Fibroblast of pulmonary artery (primary cell): ENCODE data around the gene DEDD.

Experiments used
- DNase-seq: peaks from one replicate; pipeline ENCODE4 v3.0.0-alpha.2; 2010; ENCODE audit warnings: low read depth
- H3K4me3 ChIP-seq: replicated peaks from 2 replicates; pipeline ENCODE4 v1.5.1; 2011; ENCODE audit warnings: low read depth, mild to moderate bottlenecking, control low read depth, low read length, moderate library complexity
- TF ChIP-seq, protein P1 (sequence below): IDR thresholded peaks from 2 replicates; pipeline ENCODE4 v1.5.1; 2011; ENCODE audit warnings: mild to moderate bottlenecking, control low read depth, low read length, inconsistent platforms; ENCODE audit errors: missing control alignments

DEDD gene

DNA sequence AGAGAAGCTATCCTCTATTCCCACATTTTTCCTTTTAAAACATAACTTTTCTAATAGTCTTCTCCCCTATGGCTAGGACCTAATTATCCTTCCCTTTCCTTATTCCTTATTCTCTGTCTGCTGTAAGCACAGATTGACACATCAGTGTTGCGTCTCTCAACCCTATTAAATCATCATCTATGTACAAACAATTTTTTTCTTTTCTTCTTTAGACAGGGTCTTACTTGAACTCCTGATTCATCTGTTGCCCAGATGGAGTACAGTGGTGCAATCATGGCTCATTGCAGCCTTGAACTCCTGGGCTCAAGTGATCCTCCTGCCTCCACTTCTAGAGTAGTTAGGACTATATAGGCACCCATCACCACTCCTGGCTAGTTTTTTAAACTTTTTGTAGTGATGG, 26.0 kb downstream of the DEDD start:
- TF ChIP-seq, protein P1, sequence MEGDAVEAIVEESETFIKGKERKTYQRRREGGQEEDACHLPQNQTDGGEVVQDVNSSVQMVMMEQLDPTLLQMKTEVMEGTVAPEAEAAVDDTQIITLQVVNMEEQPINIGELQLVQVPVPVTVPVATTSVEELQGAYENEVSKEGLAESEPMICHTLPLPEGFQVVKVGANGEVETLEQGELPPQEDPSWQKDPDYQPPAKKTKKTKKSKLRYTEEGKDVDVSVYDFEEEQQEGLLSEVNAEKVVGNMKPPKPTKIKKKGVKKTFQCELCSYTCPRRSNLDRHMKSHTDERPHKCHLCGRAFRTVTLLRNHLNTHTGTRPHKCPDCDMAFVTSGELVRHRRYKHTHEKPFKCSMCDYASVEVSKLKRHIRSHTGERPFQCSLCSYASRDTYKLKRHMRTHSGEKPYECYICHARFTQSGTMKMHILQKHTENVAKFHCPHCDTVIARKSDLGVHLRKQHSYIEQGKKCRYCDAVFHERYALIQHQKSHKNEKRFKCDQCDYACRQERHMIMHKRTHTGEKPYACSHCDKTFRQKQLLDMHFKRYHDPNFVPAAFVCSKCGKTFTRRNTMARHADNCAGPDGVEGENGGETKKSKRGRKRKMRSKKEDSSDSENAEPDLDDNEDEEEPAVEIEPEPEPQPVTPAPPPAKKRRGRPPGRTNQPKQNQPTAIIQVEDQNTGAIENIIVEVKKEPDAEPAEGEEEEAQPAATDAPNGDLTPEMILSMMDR = no peak
- DNase-seq = no peak
- no peak overlapping the region for H3K4me3 ChIP-seq

DNA sequence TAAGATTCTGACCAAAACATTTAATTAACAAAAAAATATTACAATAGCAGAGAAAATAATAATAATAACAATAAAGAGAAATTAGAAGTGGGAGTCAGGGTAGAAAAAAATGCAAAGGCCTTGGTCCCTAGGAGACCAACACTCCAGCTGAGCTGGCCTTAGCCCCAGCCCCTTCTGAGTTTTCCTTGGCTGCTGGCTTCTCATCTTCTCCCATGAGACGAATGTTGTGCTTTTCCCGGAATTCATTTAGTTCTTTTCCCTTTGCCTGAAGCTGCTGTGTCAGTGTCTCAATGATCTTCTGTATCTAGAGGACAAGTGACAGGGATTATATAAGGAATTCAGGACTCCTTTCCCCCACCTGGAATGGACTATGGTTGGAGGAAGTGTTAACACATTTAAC, 31.9 kb downstream of the DEDD start:
- no peak for DNase-seq
- TF ChIP-seq, protein P1 = no peak
- H3K4me3 ChIP-seq = no peak overlapping the region

DNA sequence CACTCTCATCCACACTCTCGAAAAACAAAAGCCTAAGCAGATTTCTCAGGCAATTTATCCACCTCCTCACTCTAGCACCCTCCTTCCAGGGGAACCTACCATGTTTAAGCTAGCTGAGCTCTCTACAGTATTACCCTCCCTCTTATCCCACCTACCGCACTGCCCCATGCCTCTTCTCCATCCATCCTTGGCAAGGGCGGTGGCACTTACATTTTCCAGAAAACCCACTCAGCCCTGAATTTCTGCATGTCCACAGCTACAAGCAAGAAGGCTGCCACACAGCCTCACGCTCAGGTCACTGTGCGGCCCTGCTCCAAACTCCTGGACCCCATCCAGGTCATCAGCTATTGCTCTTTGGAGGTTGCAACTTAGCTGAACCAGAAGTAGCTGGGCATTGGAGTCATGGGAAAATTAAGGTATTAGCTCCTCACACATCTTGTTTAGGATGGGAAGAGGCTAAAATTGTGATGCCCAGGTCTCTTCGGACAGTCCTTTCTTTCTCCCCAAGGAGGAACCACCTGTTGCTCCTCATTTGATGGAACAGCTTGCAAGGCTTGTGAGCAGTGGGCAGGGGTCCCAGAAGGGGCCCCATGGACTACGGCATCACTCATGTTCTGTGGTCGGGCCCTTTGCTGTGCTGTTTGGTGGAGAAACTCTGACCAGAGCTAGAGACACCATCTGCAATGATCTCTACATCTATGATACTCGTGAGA, 33.2 kb downstream of the DEDD start:
- no peak for DNase-seq

DNA sequence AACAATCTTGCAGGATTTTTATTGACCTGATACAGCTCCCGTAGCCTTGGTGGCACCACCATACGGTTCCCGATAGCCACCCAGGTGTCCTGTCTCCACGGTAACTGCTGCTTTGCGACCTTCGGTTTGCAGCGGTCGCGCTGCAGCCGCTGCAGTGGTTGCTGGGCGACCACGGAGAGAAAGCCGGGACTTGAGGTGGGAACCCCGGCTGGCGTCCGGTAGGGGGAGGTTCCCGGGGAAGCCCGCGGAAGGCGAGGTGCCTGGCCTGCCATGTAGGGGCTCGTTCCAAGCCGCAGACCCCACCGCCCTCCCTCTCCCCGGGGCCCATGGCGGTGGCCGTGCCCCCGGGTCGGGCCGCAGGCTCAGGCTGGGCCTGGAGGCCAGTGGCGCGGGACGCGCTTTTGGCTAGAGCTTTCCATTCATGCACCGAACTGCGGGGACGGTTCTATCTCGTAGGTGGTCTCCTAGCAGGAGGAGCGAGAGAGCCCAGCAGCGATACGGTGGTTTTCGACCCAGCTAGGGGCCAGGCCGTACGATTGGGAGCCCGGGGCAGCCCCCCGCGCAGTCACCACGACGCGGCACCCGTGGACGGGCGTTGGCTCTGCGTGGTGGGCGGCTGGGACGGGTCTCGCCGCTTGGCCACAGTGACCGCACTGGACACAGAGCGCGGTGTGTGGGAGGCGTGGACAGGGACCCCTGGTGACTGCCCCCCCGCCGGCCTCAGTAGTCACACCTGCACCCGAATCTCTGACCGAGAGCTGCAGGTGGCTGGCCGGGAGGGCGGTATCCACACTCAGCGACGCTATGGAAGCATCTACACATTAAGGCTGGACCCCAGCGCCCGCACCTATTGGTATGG, 34.0 kb downstream of the DEDD start, which contains the start of gene KLHDC9:
Gene KLHDC9, plus strand, starts transcription at position 152 of the 859 bp plus-strand sequence. Its CDS starts 175 bp downstream, at position 327.
- TF ChIP-seq, protein P1 = no peak
- peak; percentile 79 for DNase-seq
- H3K4me3 ChIP-seq = peak within 1 kb of the TSS; percentile 67

More for the DNA sequence above, 33.2 kb downstream of the DEDD start:
- TF ChIP-seq, protein P1 = no peak
- H3K4me3 ChIP-seq = peak overlapping the region; percentile 67

DNA sequence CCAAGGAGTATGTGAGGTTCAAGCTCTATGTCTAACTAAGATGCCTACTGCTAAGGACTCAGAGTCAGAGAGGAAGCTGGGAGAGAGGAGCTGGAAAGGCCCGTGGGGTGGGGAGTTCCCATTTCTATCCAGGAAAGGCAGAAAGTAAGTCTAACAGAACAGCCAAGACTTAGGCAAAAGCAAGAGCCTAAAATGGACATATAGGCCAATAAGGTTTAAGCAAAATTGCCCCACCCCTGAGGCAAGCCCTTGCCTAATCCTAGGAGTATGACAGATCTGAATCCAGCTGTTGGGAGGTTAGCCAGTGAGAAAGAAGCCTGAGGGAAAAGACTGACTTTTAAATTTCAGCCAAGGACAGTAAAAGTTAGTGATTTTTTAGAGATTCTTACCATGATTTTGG, 35.9 kb downstream of the DEDD start:
- TF ChIP-seq, protein P1 = no peak
- H3K4me3 ChIP-seq = no peak overlapping the region
- peak; percentile 83 for DNase-seq

DNA sequence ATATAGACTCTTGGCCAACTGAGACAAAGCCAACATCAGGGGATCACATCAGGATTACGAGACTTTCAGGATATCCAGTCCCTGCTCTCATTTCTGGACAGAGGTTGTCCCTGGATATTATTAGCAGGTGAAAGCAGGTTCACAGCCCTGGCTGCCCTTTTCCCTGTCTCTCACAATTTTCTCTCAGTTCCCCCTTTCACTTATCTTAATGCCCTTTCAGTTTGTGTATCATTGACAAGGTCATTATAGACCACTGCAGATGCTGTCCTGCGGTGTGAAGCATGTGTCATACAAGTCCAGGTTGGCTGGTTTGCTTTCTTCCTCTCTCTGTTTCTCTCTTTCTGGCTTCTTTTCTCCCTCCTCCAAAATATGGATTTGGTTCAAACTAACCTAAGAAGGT, 36.5 kb downstream of the DEDD start:
- TF ChIP-seq, protein P1 = no peak
- no peak overlapping the region for H3K4me3 ChIP-seq
- no peak for DNase-seq
